GM20431 (cell line): Measurements from ENCODE around the gene AKR7A3.
"Not testable (repeated sequence)": the region's sequence is repeated elsewhere in the genome, so short reads cannot be mapped to it uniquely, and the experiment has no call there.

Experiments used
- in situ Hi-C: fragments of 300-500 bp; cut with MseI, MboI; formaldehyde crosslinking; loops from one replicate; pipeline ENCODE4 v1.15.0; 2020; ENCODE audit warnings: low sequenced_read_pairs; ENCODE audit not compliant: unreplicated experiment

Gene AKR7A3

DNA sequence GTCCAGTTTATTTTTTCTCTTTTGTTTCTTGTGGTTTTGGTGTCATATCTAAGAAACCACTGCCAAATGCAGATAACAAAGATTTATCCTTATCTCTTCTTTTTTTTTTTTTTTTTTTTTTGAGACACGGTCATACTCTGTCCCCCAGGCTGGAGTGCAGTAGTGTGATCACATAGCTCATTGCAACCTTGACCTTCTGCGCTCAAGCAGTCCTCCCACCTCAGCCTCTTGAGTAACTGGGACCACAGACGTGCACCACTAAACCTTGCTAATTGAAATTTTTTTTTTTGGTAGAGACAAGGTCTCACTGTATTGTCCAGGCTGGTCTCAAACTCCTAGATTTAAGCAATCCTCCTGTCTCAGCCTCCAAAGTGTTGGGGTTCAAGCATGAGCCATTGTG lies 32.5 kb upstream of the AKR7A3 start:
- in situ Hi-C loops = no loop called here

DNA sequence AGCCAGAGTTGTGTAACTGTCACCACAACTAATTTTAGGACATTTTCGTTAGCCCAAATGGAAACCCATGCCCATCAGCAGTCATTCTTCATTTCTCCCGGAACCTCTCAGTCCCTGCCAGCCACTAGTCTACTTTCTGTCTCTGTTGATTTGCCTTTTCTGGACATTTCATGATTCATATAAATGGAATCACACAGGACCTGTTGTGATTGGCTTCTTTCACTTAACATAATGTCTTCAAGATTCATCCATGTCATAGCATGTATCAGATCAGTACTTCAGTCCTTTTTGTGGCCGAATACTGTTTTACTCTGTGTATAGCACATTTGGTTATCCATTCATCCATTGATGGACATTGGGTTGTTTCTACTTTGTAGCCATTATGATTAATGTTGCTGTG lies 30.6 kb upstream of the AKR7A3 start:
- in situ Hi-C loops = no loop called here

DNA sequence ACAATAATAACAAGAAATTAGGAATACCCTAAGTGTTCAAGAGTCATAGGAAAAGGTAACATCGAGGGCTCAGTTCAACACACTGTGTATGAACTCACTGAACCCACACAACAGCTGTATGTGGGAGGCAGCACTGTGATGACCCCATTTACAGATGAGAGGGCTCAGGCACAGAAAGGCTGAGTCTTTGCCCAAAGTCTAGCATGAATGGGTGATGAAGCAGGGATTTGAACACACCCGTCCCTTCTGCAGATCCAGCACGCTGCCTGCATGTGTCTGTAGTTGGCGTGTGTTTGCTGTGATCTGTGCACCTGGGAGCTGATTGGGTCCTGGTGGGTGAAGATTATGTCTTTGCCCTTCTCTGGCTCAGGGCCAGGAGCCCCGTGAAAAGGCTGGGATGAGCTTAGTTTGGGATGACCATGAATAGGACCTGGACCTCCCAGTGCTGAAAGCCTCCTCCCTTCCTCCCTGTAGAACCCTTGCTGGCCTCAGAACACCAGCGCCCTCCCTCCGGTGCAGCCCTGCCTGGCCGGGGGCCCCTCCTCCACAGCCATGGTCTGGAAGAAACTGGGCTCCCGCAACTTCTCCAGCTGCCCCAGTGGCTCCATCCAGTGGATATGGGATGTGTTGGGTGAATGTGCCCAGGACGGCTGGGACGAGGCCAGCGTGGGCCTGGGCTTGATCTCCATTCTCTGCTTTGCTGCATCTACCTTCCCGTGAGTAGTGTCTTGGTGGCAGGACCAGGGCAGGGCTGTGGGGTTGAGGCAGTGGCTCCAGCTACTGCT lies 28.7 kb upstream of the AKR7A3 start:
- in situ Hi-C loops = no loop called here

DNA sequence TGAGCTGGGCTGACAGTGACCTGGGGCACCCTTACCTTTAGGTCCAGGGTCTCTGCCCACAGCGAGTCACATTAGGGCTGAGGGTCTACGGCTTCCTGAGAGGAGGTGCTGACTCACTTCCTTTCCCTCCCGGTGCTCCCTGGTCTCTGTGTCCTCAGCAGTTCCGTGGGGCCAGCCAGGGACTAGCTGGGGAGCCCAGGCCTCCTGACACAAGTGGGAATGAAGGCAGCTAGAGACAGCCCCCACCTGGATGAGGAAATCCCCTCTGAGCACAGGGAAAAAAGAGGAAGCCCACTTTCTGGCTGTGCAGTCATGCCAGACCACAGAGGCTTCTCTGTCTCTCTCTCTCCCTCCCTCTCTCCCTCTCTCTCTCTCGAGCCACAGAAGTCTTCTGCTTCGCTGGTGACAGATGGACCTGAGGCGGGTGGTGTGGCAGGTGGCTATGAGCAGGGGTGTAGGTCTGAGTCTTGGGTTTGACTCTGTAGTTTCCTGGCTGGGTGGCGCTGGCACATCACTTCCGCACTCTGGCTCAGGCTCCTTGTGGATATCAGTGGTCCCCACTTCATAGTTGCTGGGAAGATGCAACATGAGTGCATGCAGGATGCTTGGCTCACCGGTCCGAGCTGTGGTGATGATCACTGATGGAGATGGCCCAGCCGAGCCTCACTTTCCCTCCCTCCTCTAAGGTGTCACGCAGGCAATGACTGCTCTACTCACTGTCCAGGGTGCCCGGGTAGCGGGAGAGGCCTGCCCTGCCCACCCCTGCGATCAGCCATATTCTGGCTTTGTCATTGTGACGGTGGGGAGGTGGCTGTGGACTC lies 27.0 kb upstream of the AKR7A3 start:
- in situ Hi-C loops = no loop called here

DNA sequence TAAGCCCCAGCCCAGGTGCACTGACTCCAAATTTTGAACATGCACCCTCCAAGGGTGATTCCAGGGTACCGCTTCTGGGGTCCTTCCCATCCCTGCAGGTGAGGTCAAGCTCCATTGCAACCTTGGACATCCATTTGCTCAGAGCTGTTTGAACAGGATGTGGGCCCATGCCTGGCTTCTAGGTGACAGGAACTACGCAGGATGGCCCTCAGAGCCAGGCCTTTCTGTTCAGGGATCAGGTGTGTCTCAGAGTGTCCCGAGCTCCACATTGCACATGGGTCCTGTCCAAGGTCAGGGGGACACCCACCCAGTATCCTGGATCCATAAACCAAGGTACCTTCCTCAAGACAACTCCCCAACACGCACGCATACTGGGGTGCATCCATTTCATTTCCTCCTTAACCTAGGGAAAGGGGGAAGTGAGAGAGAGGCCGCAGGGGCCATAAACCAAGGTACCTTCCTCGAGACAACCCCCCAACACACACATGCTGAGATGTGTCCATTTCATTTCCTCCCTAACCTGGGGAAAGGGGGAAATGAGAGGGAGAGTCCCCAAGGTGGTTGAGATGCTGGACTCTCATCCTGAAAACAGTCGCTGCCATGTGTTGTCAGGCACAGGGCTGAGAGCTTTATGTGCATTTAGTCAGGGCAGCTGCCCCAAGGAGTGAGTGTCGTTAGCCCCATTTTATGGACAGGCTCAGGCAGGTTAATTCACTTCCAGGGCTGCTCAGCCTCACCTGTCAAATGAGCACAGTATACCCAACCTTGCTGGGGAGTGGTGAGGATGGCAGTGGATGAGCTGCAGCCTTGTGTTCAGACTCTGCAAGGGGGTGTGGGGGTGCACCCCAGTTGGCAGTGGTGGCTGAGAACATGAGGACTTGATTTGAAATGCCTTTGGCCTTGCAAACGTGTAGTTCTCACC lies 25.7 kb upstream of the AKR7A3 start:
- in situ Hi-C loops = no loop called here

DNA sequence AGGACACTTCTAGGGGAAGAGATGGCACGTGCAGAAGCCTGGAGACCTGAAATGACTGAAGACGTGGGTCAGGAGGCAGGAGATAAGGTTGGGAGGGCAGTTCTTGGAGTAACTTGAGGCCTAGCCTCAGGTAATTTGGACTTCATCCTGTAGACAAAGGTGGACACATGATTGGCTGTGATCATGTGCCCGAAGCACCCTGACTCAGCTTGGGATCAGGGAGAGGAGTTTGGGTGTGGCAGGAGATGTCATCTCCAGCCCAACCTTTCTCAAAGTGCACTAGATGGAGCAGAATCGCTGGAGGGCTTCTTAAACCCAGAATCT lies 25.0 kb upstream of the AKR7A3 start:
- in situ Hi-C loops = no loop called here

DNA sequence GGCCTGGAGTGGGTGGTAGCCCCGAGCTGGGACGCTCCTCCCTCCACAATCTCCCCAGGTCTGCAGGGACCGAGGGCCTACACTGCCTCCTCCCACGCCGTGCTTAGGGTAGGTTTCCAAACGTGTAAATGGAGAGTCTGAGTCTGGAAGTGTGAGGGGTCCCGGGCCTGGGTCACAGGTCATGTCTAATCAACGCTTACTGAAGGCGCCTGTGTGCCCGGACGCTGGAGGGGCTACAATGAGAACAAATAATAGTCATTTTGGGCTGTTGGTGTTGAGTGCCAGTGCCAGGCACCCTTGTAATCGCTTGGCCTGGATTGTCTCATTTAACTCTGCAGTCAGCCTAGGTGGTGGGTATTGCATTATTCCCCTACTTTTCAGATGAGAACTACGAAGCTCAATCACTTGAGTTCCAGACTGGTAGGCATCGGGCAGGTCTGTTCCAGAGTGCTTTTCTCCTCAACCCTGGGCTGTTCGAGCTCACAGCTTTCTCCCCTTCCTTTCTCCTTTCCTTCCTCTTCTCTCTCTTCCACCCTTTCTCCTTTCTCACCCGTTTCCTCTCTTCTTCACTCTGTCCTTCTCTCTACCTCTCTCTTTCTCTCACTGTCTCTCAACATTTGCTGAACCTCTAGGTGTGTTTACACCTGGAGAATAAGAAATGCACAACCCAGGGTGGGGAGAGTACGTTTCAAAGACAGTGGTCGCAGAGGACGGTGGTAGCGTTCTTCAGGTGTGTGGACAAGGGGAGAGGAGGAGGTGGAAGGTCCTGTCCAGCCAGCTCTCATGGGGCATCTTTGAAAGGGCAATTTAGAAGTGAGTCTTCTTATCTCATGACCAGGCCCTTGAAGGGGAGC lies 24.4 kb upstream of the AKR7A3 start:
- in situ Hi-C loops = no loop called here

DNA sequence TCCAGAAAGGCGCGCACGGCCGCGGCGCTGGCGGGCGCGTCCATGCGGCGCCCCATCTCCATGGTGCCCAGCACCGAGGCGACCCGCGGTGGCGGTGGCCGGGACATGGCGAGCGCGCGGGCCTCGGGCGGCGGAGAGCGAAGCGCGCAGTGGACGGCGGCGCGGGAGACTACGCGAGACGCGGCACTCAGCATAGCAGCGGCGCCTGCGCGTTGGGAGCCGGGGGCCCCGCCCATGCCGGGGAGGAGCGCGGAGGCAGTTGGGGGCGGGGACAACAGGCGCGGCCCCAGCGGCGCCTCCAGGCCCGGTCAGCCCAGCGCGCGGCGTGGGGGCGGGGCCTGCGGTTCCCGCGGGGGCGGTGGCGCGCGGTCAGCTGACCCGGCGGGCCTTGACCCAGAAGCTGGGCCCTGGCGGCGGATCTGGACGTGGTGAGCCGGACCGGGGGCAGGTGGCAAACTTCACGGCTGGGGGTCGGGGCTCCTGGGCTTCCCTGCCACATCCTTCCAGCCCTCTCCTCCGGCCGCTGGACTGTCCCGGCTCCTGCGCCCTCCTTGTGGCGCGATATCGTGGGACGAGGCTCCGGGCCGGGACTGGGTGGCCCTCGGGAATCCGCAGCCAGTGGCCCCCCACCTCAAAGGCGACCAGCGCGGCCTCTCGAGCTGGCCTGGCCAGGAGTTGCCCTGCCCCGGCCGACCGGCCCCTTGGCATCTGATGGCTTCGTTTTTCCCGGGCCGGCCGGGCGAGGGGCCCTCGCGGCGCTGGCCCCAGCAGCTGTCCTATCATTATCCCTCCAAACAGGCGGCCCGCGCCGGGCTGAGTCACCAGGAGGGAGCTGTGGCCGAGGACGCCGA lies 23.6 kb upstream of the AKR7A3 start, which contains the start of the genes AKR7A2 and SLC66A1:
TSS of gene AKR7A2 (minus strand) at position 214 of the 851 bp plus-strand sequence. CDS start at position 194, 20 bp downstream.
TSS of gene SLC66A1 (plus strand) at position 396 of the 851 bp plus-strand sequence. CDS start 5,352 bp downstream, outside the sequence.
- in situ Hi-C loops = no loop called here

DNA sequence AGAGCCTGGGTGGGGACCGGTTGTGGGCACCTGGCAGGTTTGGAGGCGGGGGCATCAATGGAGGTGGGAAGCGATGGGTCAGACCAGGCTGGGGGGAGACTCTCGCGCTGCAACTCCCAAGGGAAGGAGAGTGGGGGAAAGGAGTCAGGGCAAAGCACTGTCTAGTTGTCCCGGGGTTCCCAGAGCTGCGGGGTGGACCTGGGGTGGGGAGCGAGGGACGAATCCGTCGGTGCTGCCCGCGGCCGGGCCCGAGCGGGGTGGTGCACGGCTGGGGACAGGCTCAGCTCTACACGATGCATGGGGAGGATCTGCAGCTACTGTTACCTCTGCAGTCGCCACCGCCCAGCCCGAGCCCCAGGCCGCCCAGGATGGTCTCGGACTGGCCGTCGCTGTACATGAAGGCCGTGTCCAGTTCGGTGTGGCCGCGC lies 22.9 kb upstream of the AKR7A3 start:
- in situ Hi-C loops = no loop called here

DNA sequence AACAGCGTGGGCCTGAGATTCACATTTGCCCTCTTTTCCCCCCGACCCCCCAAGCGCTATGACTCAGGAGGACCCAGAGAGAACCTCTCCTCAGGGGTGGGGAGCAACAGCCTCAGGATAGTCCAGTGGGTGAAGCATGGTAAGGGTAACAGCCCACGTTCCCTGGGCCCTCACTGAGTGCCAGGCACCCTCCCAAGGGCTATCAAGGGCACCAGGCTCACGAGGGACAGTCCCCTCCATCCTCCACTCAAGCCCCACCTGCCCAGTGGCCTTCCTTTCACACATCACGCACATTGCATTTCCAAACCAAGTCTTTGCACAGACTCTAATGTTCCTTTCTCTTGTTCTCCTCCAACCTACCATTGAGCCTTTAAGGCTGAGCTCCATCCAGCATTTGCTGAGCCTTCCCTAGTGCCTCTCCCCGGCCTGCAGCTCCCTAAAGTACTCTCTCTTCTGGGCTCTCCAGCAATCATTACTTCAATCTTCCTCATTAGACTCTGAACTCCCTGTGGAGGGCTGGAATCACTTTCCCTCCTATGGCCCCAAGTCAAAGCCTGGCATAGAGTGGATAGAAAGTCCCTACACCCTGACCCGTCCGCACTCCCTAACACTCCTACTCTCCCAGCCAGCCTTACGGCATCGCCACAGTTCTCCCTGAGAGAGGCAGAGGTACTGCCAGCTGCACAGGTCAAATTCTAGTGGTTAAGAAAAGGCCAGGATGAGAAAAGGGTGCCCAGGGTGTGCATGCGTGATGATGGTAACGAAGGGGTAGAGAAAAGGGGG lies 22.3 kb upstream of the AKR7A3 start:
- in situ Hi-C loops = no loop called here

DNA sequence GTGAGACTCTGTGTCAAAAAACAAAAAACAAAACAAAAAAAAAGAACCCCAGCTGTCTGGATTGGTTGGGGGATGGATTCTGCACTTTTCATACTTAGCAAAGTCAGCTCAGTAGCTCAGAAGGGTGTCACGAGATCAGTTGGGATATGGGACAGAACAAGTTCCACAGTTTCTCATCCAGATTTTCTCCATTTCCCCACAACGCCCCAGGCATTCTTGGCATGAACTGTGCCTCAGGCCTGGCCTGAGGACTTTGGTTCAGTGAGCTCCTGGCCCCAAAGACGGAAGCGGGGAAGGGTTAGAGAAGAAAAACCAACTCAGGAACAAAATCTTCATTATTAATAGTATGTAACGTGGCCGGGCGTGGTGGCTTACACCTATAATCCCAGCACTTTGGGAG lies 21.5 kb upstream of the AKR7A3 start:
- in situ Hi-C loops = no loop called here

DNA sequence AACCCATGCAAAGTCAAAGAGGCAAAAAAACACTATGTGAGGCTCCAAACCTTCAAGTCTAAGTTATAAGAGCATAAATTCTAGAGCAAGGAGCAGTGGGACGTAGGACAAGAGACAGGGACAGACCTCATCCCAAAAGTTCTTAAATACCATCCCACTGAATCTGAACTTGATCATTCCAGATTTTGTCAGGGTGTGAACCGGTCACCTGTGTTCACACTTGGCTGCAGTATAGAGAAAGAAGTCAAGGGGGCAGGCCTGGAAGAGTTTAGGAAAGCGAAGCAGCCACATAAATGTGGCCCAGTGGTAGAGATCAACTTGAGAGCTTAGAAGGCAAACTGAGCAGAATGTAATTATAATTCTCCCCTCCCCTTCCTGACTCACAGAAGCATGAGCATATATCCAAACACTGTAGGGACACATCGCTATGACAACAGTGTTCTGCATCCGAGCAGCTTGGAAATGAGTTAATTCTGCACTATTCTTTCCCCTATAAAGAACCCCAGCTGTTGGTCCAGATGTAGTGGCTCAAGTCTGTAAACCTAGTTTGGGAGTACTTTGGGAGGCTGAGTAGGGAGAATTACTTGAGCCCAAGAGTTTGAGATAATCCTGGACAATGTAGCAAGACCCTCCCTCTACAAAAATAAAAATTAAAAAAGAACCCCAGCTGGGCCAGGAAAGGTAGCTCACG lies 20.7 kb upstream of the AKR7A3 start:
- in situ Hi-C loops = no loop called here

DNA sequence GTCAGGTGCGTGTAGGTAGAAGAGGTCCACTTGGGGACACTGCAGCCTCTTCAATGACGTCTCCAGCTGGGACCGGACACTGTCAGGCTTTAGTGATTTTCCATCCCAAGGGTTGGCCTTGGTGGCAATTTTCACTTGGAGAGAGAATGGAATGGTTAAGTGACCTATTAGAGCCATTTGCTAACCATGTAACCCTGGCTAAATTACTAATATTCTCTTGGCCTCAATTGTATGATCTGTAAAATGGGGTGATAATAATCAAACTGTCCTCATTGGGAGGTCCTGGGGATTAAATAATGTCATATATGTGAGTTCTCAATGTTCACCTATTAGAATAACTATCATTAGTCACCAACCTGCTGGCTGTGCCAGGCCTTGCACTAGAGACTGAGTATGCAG lies 19.9 kb upstream of the AKR7A3 start:
- in situ Hi-C loops = no loop called here

DNA sequence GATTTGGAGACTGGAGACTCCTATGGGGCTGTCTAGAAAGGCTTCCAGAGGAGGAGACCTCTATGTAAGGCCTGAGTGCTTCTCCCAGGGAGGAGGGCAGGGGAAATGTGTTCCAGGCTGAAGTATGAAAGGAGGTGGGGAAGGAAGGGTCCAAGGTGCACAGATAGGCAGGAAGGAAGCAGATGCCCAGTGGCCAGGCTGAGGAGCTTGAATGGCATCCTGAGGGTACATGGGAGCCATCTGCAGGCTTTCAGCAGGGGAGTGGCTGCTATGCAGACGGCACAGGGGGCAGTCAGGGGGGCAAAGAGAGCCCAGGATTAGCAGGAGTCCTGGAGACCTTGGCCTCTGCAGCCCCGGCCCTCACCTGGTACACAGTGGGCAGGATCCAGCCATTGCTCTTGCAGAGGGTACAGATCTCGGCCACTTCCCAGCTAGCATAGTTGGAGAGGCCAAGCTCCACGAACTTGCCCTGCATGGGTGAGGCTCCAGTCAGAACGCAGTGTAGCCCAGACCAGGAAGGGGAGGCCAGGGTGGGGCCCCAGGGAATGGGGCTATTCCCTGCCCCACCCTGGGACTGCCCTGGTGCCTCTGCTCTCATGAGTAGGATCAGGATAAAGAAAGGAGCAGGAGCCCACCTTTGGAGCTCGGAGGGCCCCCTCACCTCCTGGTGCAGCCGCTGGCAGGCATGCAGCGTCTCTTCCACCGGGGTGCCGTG lies 19.4 kb upstream of the AKR7A3 start:
- in situ Hi-C loops = no loop called here

DNA sequence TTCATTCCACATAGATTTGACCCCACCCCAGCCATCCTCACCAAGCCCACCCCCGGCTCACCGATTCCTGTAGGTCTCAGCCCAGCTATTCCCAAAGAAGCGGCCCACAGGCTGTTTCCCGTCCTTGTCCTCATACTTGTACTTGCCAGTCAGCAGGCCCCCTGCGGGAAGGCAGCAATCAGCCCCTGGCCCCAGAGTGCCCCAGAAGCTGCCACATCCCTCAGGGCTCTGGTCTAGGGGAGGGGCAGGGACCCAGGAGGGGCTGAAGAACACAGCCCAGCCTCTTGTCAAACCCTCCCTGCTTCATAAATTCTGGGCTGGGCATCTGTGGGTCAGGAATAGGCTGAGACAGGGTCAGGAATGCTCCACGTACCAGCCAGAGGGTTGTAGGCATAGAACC lies 18.4 kb upstream of the AKR7A3 start:
- in situ Hi-C loops = no loop called here

DNA sequence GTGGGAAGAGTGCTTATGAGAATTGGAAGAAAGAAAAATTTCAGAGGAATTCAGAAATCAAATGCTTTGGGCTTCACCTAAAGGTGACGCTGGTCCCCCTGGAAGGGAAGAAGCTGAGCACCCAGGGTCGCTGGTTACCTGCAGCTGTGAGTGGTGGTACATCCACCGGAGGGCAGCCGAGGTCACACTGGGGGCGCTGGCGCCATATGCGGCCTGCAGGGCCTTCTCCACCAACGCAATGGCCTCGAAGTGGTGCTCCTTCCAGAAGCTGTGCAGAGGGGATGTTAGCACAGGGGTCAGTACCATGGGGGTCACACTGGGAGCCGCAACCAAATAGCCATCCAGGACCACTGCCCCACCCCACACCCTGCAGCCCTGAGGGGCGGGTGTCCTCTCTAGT lies 17.3 kb upstream of the AKR7A3 start:
- in situ Hi-C loops = no loop called here

DNA sequence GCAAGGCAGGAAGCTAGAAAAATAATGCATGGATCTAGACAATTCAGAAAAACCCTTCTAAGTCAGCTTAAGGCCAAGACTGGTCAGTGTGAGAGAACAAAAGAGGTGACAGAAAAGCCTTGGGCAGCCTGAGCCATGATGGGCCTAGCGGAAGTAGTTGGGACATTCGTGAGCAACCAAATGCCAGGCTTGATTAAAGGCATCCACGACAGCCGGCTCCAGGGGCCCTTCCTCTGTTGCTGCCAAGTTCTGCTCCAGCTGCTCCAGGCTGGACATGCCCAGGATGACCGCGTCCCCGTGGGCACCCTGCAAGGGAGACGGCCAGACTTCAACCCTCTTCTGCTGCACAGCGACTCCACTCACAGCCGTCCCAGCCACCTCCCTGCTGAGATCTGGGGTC lies 15.5 kb upstream of the AKR7A3 start:
- in situ Hi-C loops = not testable (repeated sequence)
